Bronchial epithelial cell (primary cell): ENCODE measurements around the gene MRPL16. TPM values are rescaled to one million over a fixed set of nuclear protein-coding genes. Genes with fewer than 3 reads are reported as not detected.
"Not testable (repeated sequence)": the region's sequence is repeated elsewhere in the genome, so short reads cannot be mapped to it uniquely, and the experiment has no call there.

Experiments
- DNase-seq: peaks from one replicate; pipeline ENCODE4 v3.0.0-alpha.2; 2010; ENCODE audit warnings: low read depth
- FAIRE-seq: peaks from 2 replicates; lab custom pipeline; 2011; peaks lifted over from hg19 to GRCh38; lab: Jason Lieb, UNC
- H3K27me3 ChIP-seq: 2 replicates; pipeline ENCODE4 v1.5.1; 2011; ENCODE audit warnings: low read length; ENCODE audit not compliant: control insufficient read depth, insufficient read depth
- H3K36me3 ChIP-seq: 2 replicates; pipeline ENCODE4 v1.5.1; 2011; ENCODE audit warnings: low read length; ENCODE audit not compliant: control insufficient read depth, insufficient read depth
- H3K4me3 ChIP-seq: 2 replicates; pipeline ENCODE4 v1.5.1; 2011; ENCODE audit warnings: mild to moderate bottlenecking, low read depth, low read length, control low read depth
- total RNA-seq: library from RNA; depleted of rRNA; stranded (reverse); fragments of >200 nt; gene quantifications from 2 replicates; pipeline ENCODE4 v1.2.1, GENCODE V29; 2014
- TF ChIP-seq, protein P1 (sequence below): IDR thresholded peaks from 2 replicates; pipeline ENCODE4 v1.5.1; 2011; ENCODE audit warnings: mild to moderate bottlenecking, moderate library complexity, low read length, control low read depth, inconsistent platforms; ENCODE audit not compliant: insufficient read depth, severe bottlenecking

MRPL16 gene
- total RNA-seq, 1 donor from 2014 or later: 17.4 TPM

DNA sequence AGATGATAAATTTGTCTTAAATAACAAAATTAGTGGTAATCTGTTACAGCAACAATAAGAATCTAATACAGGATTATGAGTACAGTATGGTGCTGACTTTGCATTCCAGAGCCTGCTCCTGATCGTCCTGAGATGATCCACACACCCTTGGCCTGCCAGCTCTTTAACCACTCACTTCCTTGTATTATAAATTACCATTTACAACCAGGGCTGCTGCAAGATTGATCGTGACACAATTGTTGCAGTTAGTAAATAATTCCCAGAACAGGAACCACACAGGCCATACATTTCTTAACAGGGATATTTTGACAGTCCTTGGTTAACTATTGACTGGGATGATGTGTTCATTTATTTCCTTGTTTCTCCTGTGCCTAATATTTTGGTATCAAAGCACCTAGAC lies 38.6 kb upstream of the MRPL16 start:
- Histone ChIP-seq H3K4me3 (no peak overlapping the region), H3K36me3 (no peaks in the 10 kb centered on the region), H3K27me3 (no peaks in the 10 kb centered on the region)
- DNase-seq: no peak
- no peak for FAIRE-seq
- TF ChIP-seq, protein P1, sequence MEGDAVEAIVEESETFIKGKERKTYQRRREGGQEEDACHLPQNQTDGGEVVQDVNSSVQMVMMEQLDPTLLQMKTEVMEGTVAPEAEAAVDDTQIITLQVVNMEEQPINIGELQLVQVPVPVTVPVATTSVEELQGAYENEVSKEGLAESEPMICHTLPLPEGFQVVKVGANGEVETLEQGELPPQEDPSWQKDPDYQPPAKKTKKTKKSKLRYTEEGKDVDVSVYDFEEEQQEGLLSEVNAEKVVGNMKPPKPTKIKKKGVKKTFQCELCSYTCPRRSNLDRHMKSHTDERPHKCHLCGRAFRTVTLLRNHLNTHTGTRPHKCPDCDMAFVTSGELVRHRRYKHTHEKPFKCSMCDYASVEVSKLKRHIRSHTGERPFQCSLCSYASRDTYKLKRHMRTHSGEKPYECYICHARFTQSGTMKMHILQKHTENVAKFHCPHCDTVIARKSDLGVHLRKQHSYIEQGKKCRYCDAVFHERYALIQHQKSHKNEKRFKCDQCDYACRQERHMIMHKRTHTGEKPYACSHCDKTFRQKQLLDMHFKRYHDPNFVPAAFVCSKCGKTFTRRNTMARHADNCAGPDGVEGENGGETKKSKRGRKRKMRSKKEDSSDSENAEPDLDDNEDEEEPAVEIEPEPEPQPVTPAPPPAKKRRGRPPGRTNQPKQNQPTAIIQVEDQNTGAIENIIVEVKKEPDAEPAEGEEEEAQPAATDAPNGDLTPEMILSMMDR: no peak

DNA sequence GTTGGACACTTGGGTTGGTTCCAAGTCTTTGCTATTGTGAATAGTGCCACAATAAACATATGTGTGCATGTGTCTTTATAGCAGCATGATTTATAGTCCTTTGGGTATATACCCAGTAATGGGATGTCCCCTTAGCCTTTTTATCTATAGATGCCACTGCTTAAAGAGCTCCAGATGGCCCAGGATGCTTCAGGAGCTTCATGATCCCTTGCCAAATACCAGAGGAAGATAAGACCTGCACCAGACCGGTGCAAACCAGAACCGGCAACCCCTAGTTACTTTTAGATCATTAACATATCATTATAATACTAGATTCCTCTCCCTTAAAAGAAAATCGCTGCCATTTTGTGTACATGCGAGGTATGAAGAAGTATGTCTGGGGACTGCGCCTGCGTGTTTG lies 37.9 kb upstream of the MRPL16 start:
- not testable (repeated sequence) for H3K4me3 ChIP-seq, FAIRE-seq, H3K36me3 ChIP-seq

GRCh38 chr11:59847626-59848025 lies 37.0 kb upstream of the MRPL16 start:
- TF ChIP-seq, protein P1: no peak
- no peak for DNase-seq
- no peaks in the 10 kb centered on the region for H3K27me3 ChIP-seq
- H3K36me3 ChIP-seq: no peaks in the 10 kb centered on the region
- no peak for FAIRE-seq
- H3K4me3 ChIP-seq: no peak overlapping the region

More for the DNA sequence above, 37.9 kb upstream of the MRPL16 start:
- H3K27me3 ChIP-seq, DNase-seq: not testable (repeated sequence)

DNA sequence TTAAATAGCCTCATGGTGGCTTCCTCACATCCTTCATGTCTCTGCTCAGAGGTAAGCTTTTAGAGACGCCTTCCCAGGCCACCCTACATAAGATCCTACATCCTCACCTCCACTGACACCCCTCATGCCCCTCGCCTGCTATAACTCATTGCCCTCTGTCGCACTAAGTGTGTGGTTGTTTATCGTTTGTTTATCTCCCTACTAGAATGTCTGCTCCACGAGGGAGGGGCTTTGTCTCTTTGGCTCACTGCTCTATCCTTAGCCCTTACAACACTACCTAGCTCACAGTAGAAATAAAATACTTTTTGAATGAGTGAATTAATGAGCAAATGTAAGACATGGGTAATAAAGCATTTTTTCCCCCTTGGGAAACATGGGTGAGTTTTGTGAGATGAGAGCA lies 36.0 kb upstream of the MRPL16 start:
- no peaks in the 10 kb centered on the region for H3K36me3 ChIP-seq
- TF ChIP-seq, protein P1: no peak
- DNase-seq: no peak
- H3K4me3 ChIP-seq: no peak overlapping the region
- no peak for FAIRE-seq
- H3K27me3 ChIP-seq: no peaks in the 10 kb centered on the region

DNA sequence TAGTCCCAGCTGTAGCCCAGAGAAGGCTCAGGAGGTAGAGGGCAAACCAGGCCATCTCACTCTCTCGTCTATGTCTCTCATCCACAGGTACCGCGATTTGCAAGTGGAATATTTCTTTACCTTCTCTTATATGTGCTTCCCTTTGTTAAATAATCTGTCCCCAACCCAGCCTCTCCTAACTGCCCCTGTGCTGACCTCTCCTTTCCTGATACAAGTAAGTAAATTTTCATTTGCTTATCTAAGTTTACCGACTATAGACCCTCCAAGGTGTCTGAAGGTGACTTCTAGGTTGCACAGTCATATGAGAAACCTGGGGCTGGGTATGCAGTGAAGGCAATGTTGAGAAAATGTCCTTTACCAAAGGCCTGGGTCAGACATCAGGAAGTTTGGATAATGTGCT lies 34.8 kb upstream of the MRPL16 start, which contains the start of gene CBLIF:
Gene CBLIF (minus strand): TSS at position 101 of the 400 bp plus-strand sequence. CDS start 46 bp downstream, at position 55.
- DNase-seq (no peak), FAIRE-seq (no peak)
- TF ChIP-seq, protein P1: no peak
- H3K27me3 ChIP-seq: no peaks in the 10 kb centered on the region
- H3K4me3 ChIP-seq: no peak within 1 kb of the TSS
- H3K36me3 ChIP-seq: no peaks in the 10 kb centered on the region

GRCh38 chr11:59842316-59842715 lies 31.7 kb upstream of the MRPL16 start:
- DNase-seq (no peak), FAIRE-seq (no peak)
- H3K27me3 ChIP-seq: no peaks in the 10 kb centered on the region
- TF ChIP-seq, protein P1: no peak
- H3K36me3 ChIP-seq: no peaks in the 10 kb centered on the region
- H3K4me3 ChIP-seq: no peak overlapping the region
